ENCODE measurements around the gene TBC1D16. TPM values are rescaled to one million over a fixed set of nuclear protein-coding genes. Genes with fewer than 3 reads are reported as not detected.
A peak's percentile ranks its signal among the peaks of the same experiment; 100 is the strongest.

Gene TBC1D16
- total RNA-seq, 2 experiments from 2014 or later: 8.8 to 9.0 TPM

DNA sequence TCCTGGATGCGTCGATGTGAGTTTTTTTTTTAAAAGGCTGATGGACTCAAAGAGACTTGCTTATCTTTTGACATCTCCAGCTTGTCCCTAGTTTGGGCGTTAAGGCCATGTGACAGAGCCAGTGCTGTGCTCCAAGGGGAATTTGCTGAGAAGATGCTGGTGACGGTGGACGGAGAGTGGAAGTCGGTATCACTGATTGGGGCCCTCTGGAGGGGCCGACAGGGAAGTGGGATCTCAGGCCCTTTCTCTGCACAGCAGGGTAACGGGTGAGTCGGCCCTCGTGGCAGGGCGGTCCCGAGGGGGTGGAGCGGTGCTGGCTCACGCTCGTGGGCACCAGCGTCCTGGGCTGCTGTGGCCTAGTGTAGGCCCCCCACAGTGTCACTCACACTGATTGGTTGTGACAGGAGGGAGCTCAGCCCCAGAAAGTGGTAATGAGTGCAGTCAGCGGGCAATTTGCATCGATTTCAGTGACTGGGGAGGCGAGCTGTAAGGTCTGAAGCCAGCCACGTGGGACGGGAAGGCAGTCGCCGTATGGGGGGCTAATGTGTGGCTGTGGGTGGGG is 91.3 kb downstream of the TBC1D16 start:
- Mint-ChIP-seq H3K27ac (no peak overlapping the region), H3K27me3 (no peaks in the 10 kb centered on the region), H3K9me3 (no peaks in the 10 kb centered on the region), H3K4me3 (no peak overlapping the region), H3K36me3 (no peaks in the 10 kb centered on the region), H3K4me1 (peaks cover 4% of the 10 kb centered on the region)
- DNase-seq: no peak

DNA sequence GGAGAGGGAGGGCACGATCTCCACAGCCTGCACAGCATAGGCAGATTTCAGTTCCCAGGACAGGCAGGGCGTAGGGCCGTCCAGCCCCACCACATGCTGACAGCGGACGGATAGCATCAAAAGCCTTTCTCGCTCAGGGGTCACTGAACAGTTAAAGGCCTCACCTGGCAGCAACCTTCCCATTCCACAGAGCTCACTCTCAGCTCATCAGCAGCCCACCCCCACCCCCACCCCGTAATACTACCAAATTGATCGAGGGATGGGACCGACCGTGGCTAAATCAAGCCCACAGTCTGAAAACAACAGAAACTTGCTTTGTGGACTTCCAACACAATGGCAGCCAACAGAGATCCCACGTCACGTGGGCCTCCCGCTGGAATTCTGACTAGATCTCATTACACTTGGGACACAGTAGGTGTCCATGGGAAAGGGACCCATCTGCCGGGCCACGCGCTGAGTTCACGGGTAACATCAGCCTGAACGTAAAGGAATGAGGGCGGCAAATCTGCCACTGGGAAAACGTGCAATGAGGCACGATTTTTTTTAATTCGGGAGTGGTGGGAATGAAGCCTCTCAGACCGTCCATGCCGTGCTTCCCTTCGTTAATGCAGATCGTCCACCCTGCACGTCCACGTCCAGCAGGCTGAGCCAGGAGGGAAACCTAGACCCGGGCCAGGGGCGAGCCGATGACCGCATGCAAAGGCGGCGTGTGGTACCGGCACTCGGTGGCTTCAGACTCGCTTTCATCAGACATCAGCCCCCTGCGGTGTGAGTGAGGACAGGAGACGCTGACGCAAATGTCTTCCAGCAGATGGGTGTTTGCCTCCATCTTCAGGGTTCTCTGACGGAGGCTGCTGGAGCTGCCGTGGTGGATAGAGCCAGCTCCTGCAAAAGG is 92.1 kb downstream of the TBC1D16 start:
- DNase-seq: no peak
- peaks cover 4% of the 10 kb centered on the region for H3K4me1 Mint-ChIP-seq
- H3K36me3 Mint-ChIP-seq: no peaks in the 10 kb centered on the region
- no peak overlapping the region for H3K27ac Mint-ChIP-seq
- H3K27me3 Mint-ChIP-seq: no peaks in the 10 kb centered on the region
- H3K4me3 Mint-ChIP-seq: no peak overlapping the region
- no peaks in the 10 kb centered on the region for H3K9me3 Mint-ChIP-seq

DNA sequence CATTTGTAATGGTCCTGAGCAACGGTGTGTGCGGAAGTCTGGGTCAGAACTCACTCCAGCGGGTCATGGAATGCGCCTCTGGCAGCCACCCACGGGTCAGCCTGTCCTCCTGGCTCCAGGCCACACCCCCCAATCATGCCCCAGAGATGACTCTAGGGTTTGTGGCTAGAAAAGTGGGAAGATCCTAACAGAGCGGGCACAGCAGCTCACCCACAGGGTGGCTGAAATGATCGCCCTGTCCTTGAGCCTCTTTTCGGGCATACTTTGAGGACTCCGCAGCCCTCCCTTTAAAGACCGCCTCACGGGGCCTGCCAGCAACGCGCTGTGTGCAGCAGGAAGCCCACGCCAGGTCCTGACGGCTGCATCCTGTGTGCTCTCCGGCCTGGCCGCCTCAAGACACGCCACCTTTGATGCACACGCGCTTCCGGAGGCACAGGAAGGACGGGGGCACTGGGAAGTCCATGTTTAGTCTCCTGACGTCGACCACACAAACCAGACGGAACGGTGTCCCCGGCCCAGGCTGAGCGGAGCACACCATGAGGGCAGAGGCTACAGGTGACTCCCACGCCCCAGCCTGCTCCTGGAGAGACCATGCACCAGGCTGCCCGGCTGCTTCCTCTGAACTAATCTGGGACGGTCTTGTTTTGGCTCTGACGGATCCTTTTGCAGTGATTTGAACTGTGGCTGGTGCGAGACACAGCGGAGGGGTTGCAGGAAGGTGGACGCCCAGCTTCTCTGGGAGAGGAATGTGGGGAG is 92.9 kb downstream of the TBC1D16 start:
- Mint-ChIP-seq H3K27ac (peak overlapping the region; percentile 2), H3K27me3 (no peaks in the 10 kb centered on the region), H3K36me3 (no peaks in the 10 kb centered on the region), H3K4me3 (peak overlapping the region; percentile 30), H3K4me1 (peaks cover 4% of the 10 kb centered on the region), H3K9me3 (no peaks in the 10 kb centered on the region)
- DNase-seq: peak; percentile 26

DNA sequence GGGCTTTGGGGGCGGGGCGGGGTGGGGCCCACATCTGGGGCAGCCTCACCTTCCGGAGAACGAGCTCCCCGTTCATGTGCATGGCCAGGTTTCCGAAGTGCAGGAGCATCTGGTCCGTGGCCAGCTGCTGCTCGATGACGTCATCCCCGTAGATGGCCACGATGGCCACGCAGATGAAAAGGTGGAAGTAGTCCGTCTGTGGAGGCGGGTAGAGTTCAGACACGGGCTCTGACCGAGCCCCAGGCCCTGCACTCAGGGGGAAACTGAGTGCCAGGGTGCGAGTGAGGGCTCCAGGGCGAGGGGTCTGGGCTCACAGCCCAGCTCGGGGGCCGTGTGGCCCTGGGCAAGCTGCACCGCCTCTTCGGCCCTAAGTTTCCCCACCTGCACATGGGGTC is 93.7 kb downstream of the TBC1D16 start:
- DNase-seq: no peak
- H3K4me1 Mint-ChIP-seq: peaks cover 8% of the 10 kb centered on the region
- no peaks in the 10 kb centered on the region for H3K36me3 Mint-ChIP-seq
- no peak overlapping the region for H3K27ac Mint-ChIP-seq
- H3K27me3 Mint-ChIP-seq: peaks cover 6% of the 10 kb centered on the region
- no peaks in the 10 kb centered on the region for H3K9me3 Mint-ChIP-seq
- H3K4me3 Mint-ChIP-seq: no peak overlapping the region

DNA sequence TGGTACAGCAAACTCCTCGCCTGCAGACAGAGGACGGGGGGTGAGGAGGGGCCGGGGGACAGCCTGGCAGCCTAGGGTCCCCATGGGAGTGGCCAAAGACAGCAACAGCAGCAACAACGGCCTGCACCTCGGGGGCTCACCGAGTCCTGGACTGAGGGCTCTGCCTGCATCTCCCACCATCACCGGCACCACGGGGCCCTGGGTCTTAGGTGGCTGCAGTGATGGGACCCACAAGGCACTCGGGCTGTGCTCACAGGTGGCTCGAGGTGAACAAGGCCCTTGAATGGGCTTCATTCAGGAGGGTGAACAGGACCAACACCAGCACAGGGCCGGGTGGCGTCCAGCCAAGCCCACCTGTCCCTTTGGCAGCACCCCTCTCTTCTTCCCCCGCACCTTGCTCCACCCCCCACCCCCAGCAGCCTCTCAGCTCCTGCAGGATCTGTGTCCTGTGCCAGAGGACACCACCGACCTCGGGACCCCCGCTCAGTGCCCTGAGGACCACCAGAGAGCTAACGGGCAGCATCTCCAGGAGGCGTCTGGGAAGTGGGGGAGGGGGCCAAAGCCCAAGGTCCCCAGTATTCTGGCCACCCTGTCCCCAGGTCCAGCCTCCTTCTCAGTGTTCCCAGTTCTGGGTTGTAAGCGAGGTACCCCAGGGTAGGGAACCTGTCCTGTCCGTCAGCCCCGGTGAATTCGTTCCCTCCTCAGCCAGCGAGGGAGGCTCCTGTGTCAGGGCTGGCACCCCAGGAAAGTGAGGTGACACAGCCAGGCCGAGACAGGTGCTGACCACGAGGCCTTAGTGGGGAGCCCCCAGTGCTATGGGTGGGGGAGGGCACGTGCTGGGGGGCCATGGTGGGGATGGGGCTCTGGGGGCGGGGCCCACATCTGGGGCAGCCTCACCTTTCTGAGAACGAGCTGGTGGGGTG is 94.3 kb downstream of the TBC1D16 start:
- Mint-ChIP-seq H3K36me3 (no peaks in the 10 kb centered on the region), H3K27me3 (peaks cover 6% of the 10 kb centered on the region), H3K9me3 (no peaks in the 10 kb centered on the region), H3K27ac (no peak overlapping the region), H3K4me1 (peaks cover 8% of the 10 kb centered on the region), H3K4me3 (no peak overlapping the region)
- no peak for DNase-seq

DNA sequence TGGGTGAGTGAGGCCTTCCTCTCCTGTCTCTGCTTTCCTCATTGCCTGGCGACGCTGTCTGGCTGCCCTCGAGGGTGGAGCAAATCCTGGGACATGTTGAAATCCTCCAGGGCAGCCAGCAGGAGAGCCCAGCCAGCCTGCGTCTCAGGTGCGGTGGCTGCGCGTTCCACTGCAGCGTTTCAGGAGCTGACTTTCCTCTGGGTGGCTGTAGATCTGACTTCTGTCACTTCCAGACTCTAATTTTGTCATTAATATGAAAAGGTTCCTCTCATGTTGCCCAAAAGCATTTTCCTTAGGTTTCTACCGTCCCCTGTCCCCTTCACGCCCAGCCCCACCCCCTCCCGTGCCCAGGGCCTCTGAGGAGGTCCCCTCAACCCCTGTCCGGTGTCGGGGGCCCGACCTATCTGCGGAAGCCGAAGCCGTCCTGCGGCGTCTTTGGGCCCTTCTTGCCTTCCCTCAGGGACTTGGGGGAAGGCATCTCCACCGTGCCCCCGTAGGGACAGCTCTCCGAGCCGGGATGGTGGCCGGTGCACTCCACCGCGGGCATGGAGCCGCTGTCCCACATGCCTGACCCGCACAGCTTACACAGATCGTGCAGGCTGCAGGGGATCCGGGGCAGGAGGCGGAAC is 95.1 kb downstream of the TBC1D16 start:
- Mint-ChIP-seq H3K4me1 (peaks cover 8% of the 10 kb centered on the region), H3K9me3 (no peaks in the 10 kb centered on the region), H3K27ac (no peak overlapping the region), H3K4me3 (no peak overlapping the region), H3K36me3 (no peaks in the 10 kb centered on the region), H3K27me3 (peaks cover 6% of the 10 kb centered on the region)
- no peak for DNase-seq

DNA sequence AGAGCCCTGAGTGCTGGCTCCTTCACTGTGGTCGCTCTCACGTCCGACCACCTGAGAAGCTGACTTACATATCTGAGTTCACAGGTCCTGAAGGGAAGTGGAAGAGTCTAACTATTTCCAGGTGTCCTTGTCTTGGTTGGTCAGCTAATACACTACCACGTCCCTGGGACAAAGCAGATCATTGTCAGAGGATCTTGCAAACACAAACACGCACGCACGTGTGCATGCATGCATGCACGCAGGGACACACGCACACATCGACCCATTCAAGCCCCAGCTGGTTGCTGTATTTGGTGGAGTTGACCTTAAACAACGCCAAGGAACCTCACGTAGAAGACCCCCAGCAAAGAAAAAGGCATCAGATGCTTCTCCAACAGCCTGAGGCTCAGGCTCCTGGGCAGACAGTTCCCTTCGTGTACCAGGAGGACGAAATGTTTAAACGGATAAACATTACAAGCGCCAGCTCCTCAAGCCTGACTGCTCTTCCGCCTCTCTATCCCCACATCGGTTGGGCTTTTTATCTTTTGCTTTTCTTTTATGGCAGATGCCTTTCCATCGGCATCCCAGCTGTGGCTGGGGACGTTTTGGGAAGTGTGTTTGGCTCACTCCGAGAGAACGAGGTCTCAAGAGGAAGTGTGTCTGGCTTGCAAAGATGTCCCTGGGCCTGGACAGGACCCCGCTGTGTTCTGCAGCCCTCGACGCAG is 95.8 kb downstream of the TBC1D16 start:
- H3K27me3 Mint-ChIP-seq: peaks cover 6% of the 10 kb centered on the region
- H3K36me3 Mint-ChIP-seq: no peaks in the 10 kb centered on the region
- no peak for DNase-seq
- no peak overlapping the region for H3K27ac Mint-ChIP-seq
- no peak overlapping the region for H3K4me3 Mint-ChIP-seq
- H3K4me1 Mint-ChIP-seq: peaks cover 8% of the 10 kb centered on the region
- no peaks in the 10 kb centered on the region for H3K9me3 Mint-ChIP-seq

DNA sequence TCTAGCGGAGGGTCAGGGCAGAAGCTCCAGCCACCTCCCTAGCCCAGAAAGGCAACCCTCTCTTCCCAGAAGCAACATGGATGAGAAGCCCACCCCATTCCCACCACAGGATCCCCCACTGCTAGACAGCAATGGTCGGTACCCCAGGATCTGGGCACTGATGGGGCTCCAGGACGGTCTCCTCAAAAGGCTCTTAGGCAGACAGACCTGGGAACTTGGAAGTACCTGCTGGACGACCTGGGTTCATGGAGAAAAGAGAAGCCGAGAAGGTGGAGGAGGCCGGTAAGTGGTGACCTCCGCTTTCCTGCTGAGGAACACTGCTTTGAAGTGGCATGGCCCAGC is 96.6 kb downstream of the TBC1D16 start:
- H3K4me1 Mint-ChIP-seq: peaks cover 10% of the 10 kb centered on the region
- peaks cover 7% of the 10 kb centered on the region for H3K27me3 Mint-ChIP-seq
- DNase-seq: no peak
- no peaks in the 10 kb centered on the region for H3K9me3 Mint-ChIP-seq
- no peak overlapping the region for H3K4me3 Mint-ChIP-seq
- H3K36me3 Mint-ChIP-seq: no peaks in the 10 kb centered on the region
- no peak overlapping the region for H3K27ac Mint-ChIP-seq

DNA sequence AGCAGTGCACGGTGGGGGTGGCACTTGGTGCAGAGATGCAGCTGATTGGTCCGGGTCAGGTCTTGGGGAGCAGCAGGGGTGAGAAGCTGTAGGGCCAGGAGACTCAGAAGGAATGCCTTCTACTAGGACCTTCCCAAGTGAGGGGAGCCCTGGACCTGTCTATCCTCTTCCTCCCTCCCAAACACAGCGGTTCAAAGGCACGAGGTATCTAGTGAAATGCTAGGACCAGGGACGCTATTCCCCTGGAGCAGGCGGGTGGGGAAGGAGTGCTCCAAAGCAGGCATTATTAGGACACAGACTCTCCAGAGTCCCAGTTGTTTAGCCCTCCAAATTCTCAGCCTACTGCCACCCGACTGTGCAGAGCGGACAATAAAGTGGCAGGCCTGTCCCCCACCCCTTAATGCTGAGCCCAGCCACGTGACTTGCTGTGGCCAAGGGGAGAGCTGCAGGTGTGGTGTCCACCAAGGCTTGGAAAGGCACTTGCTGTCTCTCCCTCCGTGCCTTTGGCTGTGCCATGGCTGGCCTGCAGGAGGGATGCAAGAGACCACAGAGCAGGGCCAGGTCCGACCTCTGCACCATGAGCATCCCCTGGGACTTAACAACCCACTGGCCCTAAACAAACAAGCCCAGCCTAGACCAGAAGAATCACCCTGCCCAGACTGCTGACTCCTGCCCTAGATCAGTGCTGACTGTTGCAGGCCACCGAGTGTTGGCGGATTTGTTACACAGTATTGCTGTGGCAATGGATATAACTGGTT is 97.2 kb downstream of the TBC1D16 start:
- Mint-ChIP-seq H3K27me3 (peaks cover 13% of the 10 kb centered on the region), H3K4me3 (no peak overlapping the region), H3K27ac (no peak overlapping the region), H3K36me3 (no peaks in the 10 kb centered on the region), H3K9me3 (no peaks in the 10 kb centered on the region), H3K4me1 (peaks cover 10% of the 10 kb centered on the region)
- no peak for DNase-seq

DNA sequence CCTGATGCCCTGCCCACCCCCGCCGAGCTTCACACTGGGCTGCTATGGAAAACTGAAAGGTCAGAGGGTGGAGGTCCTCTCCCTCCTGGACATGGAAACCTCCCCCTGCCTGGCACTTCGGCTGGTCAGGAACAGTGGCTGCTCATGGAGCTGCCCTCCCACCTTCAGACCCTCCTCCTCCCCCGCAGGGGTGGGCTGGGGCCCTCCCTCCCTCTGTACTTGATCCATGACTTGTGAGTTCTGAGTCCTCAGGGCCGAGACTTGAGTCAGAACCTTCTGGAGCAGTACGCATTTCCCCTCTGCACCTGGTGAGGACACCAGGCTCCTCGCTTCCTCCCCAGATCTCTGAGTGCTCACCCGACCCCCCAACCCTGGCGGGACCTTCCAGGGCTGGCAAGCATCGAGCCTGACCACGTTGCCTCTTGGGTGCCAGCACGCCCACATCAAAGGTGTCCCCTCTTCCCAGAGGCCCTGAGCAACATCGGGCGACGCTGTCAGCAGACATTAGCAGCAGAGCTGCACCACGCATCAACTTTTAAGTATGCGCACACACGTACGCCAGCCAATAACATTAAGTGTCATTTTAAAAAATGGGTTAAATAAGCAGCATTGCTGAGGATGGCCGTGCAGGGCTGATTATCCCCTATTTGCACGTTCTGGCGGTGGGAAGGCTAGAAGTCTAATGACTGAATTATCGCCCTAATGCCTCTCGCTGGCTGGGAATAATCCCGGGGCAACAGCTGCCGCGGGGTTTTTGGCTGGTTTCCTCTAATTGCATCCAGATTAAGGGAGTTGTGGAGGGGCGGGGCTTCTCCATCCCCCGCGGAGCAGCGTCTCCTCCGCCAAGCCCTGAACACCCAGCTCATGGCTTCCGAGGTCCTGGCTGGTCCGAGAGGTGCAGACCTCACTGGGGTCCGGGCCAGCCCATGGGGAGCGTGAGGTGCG is 98.0 kb downstream of the TBC1D16 start:
- peaks cover 21% of the 10 kb centered on the region for H3K27me3 Mint-ChIP-seq
- DNase-seq: no peak
- no peak overlapping the region for H3K27ac Mint-ChIP-seq
- H3K36me3 Mint-ChIP-seq: no peaks in the 10 kb centered on the region
- no peak overlapping the region for H3K4me3 Mint-ChIP-seq
- peaks cover 5% of the 10 kb centered on the region for H3K4me1 Mint-ChIP-seq
- no peaks in the 10 kb centered on the region for H3K9me3 Mint-ChIP-seq

DNA sequence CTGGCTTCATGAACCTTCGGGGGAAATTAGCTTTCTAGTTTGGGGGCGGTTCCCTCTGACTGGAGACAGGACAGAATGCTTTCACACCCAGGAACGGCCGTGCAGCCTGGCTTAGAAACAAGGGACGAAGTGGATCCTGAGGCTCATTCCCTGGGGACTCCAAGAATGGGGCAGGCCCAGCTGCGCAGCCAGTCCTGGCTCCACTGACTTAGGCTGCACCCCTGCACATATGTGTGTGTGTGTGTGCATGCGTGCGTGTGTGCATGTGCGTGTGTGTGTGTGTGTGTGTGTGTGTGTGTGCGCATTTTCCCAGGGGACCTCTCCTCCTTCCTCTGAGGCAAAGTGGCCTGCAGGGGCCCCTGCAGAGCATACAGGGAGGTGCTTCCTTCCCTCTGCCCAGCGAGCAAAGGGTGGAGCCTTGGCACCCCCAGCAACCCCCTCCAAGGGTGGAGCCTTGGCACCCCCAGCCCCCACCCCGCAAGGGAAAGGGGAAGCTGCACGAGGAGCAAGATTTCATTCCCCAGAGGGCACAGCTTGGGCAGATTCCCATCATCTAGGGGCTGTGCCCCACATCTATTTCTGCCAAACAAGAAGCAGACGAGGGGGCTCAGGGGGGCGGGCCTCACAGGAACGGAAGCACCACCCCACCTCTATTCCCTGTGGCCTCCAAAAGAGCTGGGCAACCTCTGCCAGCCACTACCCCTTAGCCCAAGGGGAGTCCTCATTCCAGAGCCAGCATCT is 98.9 kb downstream of the TBC1D16 start:
- Mint-ChIP-seq H3K4me3 (no peak overlapping the region), H3K9me3 (no peaks in the 10 kb centered on the region), H3K4me1 (peaks cover 5% of the 10 kb centered on the region), H3K27ac (no peak overlapping the region), H3K27me3 (peaks cover 30% of the 10 kb centered on the region), H3K36me3 (no peaks in the 10 kb centered on the region)
- DNase-seq: no peak

DNA sequence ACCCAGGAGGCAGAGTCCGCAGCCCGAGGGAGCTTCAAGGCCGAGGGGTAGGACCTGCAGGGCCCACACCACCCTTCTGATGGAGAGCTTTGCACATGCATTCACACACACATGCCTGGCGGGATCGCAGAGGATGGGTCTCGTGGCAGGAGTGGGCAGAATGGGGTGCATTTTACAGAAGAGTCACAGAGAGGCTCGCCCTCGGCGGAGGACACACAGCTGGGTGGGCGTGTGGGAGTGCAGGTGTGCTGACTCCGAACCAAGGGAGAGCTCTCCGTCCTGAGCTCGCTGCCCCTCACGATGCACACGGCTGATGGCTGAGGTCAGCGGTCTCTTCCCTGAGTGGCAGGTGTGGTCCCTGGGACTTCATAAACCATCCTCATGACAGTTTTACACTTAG is 99.6 kb downstream of the TBC1D16 start:
- no peak overlapping the region for H3K27ac Mint-ChIP-seq
- H3K27me3 Mint-ChIP-seq: peaks cover 36% of the 10 kb centered on the region
- no peaks in the 10 kb centered on the region for H3K9me3 Mint-ChIP-seq
- DNase-seq: no peak
- H3K36me3 Mint-ChIP-seq: no peaks in the 10 kb centered on the region
- peaks cover 9% of the 10 kb centered on the region for H3K4me1 Mint-ChIP-seq
- no peak overlapping the region for H3K4me3 Mint-ChIP-seq

Measured in activated naive CD8-positive, alpha-beta T cell treated with anti-CD3 and anti-CD28 coated beads for 36 hours (primary cell).